D341Med (cell line): ENCODE results near the gene GCH1.

ENCODE experiments used
- DNase-seq: peaks from one replicate; pipeline ENCODE4 v3.0.0; 2012; ENCODE audit warnings: low spot score

Gene GCH1

DNA sequence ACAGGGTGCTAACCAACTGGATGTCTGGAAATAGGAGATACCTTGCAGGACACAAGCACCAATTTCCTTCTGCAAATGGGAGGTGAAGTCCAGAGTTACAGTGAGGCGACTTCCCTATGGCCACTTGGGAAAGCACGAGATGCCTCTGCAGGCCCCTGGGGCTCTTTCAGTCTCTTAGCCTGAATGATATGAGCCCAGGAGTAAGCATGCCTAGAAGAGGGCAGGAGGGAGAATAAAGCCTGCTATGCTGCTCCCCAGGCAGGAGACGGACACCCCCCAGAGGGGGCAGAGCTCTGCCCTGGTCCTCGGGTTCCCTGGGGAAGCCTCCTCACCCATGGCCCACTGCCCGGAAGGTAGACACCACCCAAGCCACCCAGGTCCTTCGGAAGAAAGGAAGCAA lies 105.1 kb downstream of the GCH1 start:
- DNase-seq: no peak

DNA sequence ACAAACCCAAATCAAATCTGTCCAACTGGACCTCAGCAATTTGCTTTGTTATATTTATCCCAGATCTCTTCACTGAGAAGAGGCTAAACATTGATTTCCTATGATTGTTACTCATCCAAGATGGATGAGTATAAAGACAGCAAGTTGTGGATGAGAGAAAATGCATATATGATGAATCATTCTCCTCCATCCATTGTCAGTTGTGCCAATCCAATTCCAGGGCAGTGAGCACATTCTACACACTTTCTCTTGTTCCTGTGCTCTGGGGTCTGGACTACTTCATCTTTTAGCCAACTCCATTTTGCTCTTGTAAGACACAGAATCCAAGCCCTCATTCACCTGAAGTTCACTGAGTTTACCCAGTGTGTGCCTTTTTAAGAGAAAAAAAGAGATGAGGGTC lies 105.7 kb downstream of the GCH1 start:
- DNase-seq: no peak

GRCh38 chr14:54794796-54795195 lies 107.8 kb downstream of the GCH1 start:
- DNase-seq: no peak

DNA sequence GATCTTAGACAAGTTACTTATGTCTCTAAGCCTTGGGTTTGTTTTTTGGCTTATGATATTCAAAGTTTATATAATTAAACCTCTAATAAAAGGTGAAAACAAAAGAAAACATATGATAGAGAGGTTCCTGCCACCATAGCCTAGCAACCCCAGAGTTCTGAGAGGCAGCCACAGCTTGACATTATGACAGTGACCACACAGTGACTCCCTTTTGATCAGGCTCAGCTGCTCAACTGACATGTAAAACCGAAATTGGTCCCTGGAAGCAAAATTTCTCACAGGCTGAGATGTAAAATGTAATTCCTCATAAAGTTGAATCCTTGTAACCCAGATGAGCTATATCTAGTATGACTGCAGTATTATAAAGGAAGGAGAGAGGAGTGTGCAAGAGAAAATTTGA lies 108.5 kb downstream of the GCH1 start:
- DNase-seq: no peak

- no peak for DNase-seq
Measured at GRCh38 chr14:54792288-54792687, 110.3 kb downstream of the GCH1 start.
